ENCODE measurements around the gene STRAP. TPM values are rescaled to one million over a fixed set of nuclear protein-coding genes. Genes with fewer than 3 reads are reported as not detected.

Gene STRAP
- total and polyA plus RNA-seq, 8 donors: 20.9 to 197 (median 83.2) TPM

DNA sequence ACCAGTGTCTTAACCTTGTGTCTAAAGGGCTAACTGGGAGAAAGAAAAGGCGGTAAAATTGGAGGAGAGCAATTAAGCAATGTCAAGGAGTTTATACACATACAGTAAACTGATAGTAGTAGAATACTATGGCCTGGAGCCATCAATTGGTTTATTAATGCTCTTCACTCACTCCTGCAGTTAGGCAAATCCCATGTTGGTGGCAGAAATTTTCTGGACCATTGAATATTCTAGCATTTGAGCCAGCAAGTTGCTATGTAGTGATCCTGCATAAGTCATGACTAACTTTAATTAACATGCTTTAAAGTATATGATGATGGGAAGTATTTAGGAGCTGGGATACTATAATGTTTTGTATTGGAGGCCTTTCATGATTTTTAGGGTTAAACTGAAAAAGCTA lies 14.7 kb downstream of the STRAP start:
- WGBS, 5 donors: 59 to 87% (median 71%) methylated on average over 1 of the region's 1 CpG
- DNase-seq: no peak
- no peak for TF ChIP-seq POLR2AphosphoS5 (IDR thresholded peaks at IDR 0.05)
- TF ChIP-seq POLR2A (IDR thresholded peaks at IDR 0.05): no peak
- TF ChIP-seq, protein P1, sequence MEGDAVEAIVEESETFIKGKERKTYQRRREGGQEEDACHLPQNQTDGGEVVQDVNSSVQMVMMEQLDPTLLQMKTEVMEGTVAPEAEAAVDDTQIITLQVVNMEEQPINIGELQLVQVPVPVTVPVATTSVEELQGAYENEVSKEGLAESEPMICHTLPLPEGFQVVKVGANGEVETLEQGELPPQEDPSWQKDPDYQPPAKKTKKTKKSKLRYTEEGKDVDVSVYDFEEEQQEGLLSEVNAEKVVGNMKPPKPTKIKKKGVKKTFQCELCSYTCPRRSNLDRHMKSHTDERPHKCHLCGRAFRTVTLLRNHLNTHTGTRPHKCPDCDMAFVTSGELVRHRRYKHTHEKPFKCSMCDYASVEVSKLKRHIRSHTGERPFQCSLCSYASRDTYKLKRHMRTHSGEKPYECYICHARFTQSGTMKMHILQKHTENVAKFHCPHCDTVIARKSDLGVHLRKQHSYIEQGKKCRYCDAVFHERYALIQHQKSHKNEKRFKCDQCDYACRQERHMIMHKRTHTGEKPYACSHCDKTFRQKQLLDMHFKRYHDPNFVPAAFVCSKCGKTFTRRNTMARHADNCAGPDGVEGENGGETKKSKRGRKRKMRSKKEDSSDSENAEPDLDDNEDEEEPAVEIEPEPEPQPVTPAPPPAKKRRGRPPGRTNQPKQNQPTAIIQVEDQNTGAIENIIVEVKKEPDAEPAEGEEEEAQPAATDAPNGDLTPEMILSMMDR (IDR thresholded peaks at IDR 0.05): no peak
- TF ChIP-seq EP300 (IDR thresholded peaks at IDR 0.05): no peak
- peak overlapping the region in 1 of 5 donors; percentile 9 for H3K27ac ChIP-seq
- peaks cover 15 to 79% (median 76%) of the 10 kb centered on the region in 4 donors for H3K36me3 ChIP-seq
- no peaks in the 10 kb centered on the region for H3K9me3 ChIP-seq
- no peaks in the 10 kb centered on the region for H3K27me3 ChIP-seq
- H3K4me1 ChIP-seq: peaks cover 6 to 22% (median 10%) of the 10 kb centered on the region in 4 donors
- no peak overlapping the region for H3K4me3 ChIP-seq
- intact Hi-C loops (cut with DNase I; ENCODE audit: low total_unique reads): no loop called here

DNA sequence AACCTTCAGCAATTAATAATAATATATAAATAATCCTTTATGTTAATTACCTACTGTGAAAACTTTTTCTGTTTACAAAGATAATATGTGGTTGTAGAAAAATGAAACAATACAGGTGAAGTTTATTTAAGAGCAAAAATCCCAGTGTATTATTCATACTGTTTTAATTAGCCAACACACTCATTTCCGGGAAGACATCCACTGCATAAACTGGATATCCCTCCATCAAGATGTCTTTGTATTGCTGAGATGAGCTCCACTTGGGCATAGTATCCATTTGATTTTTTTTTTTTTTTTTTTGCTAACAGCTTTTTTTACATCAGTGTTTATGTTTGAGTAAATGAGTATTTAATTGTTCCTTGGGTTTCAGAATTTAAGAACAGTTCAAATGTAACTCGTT lies 15.2 kb downstream of the STRAP start:
- Histone ChIP-seq H3K4me3 (no peak overlapping the region), H3K27ac (peak overlapping the region in 1 of 5 donors; percentile 67), H3K4me1 (peaks cover 6 to 22% (median 10%) of the 10 kb centered on the region in 4 donors), H3K9me3 (no peaks in the 10 kb centered on the region), H3K27me3 (no peaks in the 10 kb centered on the region), H3K36me3 (peaks cover 20 to 80% (median 79%) of the 10 kb centered on the region in 4 donors)
- TF ChIP-seq POLR2A (IDR thresholded peaks at IDR 0.05) (no peak), EP300 (IDR thresholded peaks at IDR 0.05) (no peak), POLR2AphosphoS5 (IDR thresholded peaks at IDR 0.05) (no peak)
- TF ChIP-seq, protein P1 (IDR thresholded peaks at IDR 0.05): no peak
- no peak for DNase-seq
- whole genome bisulfite sequencing, 5 donors: 51 to 79% (median 59%) methylated on average over 2 of the region's 2 CpGs
- intact Hi-C loops (cut with DNase I; ENCODE audit: low total_unique reads): no loop called here

DNA sequence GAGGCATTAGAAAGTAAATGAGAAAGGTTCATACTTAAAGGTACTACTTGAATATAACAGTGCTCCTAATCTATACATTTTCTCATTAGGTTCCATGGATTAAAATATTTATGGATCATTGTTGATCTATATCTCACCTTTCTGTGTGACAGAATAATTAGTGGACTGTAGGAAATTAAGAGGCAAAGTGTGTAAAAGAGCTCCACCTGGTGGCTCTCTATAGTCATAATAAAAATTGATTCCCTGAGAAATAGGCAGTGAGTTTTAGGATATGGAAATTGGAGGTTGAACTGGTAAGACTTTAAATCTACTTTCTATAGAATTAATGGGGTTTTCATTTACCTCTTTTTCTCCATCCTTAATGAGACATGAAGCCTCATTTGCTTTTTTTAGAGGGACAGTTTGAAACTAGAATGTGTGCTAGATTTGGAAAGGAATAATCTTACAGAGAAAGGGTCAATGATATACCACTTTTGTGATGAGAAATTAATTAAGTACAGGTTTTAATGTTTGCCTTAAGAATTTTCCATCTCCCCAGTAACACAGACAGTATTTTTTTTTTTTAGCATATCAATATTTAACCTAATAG lies 17.2 kb downstream of the STRAP start:
- no peak overlapping the region for H3K4me3 ChIP-seq
- H3K27ac ChIP-seq: no peak overlapping the region
- H3K9me3 ChIP-seq: no peaks in the 10 kb centered on the region
- intact Hi-C loops (cut with DNase I; ENCODE audit: low total_unique reads): no loop called here
- TF ChIP-seq, protein P1 (IDR thresholded peaks at IDR 0.05): peak in 4 of 7 experiments; percentile 47 to 79 (median 60)
- no peak for TF ChIP-seq POLR2AphosphoS5 (IDR thresholded peaks at IDR 0.05)
- peaks cover 6 to 22% (median 10%) of the 10 kb centered on the region in 4 donors for H3K4me1 ChIP-seq
- peak in 1 of 2 donors; percentile 51 for DNase-seq
- no peaks in the 10 kb centered on the region for H3K27me3 ChIP-seq
- H3K36me3 ChIP-seq: peaks cover 22 to 88% (median 86%) of the 10 kb centered on the region in 4 donors

DNA sequence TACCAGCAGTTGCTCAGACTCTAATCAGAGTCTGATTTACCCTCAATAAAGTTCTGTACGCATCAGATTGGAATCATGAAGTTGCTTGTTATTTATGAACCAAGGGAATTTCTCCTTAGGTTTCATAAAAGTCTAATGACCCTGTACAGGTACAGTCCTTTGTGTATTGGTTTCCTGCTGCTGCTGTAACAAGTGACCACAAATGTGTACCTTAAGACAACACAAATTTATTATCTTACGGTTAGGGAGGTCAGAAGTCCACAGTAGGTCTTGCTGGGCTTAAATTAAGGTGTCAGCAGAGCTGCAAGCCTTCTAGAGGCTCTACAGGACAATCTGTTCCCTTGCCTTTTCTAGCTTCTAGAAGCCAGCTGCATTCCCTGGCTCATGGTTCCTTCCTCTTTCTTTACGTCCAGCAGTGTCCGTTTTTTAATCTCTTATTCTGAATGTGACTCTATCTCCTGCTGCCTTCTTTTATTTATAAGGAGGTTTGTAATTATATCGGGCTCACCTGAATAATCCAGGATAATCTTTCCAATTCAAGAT lies 22.3 kb downstream of the STRAP start:
- 80 to 90% (median 82%) methylated on average over 5 of the region's 5 CpGs for WGBS, 5 donors
- DNase-seq: no peak
- no peaks in the 10 kb centered on the region for H3K9me3 ChIP-seq
- no peak overlapping the region for H3K4me3 ChIP-seq
- no peaks in the 10 kb centered on the region for H3K4me1 ChIP-seq
- H3K27ac ChIP-seq: peak overlapping the region in 1 of 5 donors; percentile 10
- intact Hi-C loops (cut with DNase I; ENCODE audit: low total_unique reads): no loop called here
- H3K36me3 ChIP-seq: peaks cover 20 to 78% (median 76%) of the 10 kb centered on the region in 4 donors
- no peaks in the 10 kb centered on the region for H3K27me3 ChIP-seq
- TF ChIP-seq, protein P1 (IDR thresholded peaks at IDR 0.05): no peak
- no peak for TF ChIP-seq EP300 (IDR thresholded peaks at IDR 0.05)
- no peak for TF ChIP-seq POLR2A (IDR thresholded peaks at IDR 0.05)
- TF ChIP-seq POLR2AphosphoS5 (IDR thresholded peaks at IDR 0.05): no peak
